Measurements from ENCODE around the gene XRCC2. TPM values are rescaled to one million over a fixed set of nuclear protein-coding genes. Genes with fewer than 3 reads are reported as not detected.
"Not testable (repeated sequence)": the region's sequence is repeated elsewhere in the genome, so short reads cannot be mapped to it uniquely, and the experiment has no call there.

XRCC2 gene
- total RNA-seq, 4 donors from 2014 or later, result 0.35 to 0.84 (median 0.66) TPM

DNA sequence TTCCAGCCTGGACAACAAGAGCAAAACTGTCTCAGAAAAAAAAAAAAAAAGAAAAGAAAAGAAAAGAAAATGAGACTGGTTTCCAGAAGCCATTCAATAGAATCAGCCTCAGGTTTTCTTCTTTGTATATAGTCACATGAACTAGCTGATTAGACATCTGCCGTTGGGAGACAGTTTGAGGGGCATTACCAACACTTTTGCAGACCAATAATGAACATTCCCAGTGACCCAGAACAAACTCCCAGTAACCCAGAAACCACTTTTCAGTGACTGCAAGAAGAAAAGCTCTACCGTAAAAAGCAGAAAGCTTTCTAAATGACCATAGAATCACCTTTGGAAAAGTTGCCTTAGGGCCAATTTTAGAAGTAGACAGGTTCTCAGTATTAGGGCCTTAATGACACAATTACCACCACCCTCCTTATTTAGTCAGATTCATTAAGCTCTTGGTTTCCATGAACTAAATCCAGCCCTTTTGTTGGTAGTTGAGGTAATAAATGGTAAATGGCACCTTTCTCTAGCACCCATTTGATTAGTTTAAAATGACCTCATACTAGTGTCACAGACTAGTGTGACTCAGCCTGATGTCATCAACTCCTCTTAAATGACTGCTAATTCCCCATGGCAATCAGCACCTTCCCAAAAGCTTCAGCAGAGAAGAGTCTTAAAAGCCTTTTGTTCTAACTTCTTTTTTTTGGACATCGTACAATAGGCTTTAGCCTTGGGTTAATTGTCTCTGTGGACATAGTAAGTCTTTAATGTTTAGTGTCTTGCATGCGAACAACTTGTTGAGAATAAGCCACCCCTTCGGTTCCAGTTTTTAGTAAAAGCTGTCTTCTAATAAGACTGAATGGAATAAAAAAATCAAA, 33.6 kb upstream of the XRCC2 start:
- 60 to 72% methylated on average over 4 to 5 of the region's 5 CpGs for WGBS, 2 donors (ENCODE audit: low coverage in 1 of 2)
- Histone ChIP-seq H3K4me3 (no peak overlapping the region), H3K4me1 (no peaks in the 10 kb centered on the region), H3K27ac (no peak overlapping the region), H3K36me3 (no peaks in the 10 kb centered on the region), H3K27me3 (peaks cover 6% of the 10 kb centered on the region), H3K9me3 (peaks cover 0 to 9% (median 0%) of the 10 kb centered on the region in 3 donors)
- ATAC-seq, result no peak
- TF ChIP-seq POLR2A (IDR thresholded peaks at IDR 0.05) (no peak), POLR2AphosphoS5 (IDR thresholded peaks at IDR 0.05) (no peak), EP300 (IDR thresholded peaks at IDR 0.05) (no peak)

DNA sequence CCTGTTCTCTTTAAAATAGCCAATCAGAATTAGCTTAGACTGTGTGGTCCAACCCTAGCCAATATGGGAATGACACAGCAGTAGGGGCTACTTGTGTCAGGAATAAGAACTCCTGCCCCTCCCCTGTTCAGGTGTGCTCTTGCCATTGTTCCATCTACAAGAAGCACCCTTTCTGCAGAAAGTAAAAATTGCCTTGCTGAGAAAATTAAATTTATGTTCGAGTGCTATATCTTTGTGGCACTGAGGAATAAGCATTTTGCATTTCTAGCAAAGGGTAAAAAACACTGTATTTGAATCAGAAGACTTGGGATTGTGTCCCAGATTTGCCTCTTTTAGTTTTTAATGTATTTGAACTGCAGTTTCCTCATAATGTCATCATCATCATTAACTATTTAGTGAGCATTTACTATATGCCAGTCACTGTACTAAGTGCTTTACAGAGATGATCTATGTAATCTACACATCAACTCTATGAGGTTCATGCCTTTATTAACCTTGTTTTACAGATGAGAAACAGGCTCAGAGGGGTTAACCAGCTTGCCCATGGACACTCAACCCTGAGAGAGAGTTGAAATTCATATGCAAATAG, 28.9 kb upstream of the XRCC2 start:
- 91 to 93% methylated on average over 1 of the region's 1 CpG for WGBS, 2 donors (ENCODE audit: low coverage in 1 of 2)
- ATAC-seq, result no peak
- TF ChIP-seq POLR2A (IDR thresholded peaks at IDR 0.05) (no peak), POLR2AphosphoS5 (IDR thresholded peaks at IDR 0.05) (no peak), EP300 (IDR thresholded peaks at IDR 0.05) (no peak)
- TF ChIP-seq, protein P1, sequence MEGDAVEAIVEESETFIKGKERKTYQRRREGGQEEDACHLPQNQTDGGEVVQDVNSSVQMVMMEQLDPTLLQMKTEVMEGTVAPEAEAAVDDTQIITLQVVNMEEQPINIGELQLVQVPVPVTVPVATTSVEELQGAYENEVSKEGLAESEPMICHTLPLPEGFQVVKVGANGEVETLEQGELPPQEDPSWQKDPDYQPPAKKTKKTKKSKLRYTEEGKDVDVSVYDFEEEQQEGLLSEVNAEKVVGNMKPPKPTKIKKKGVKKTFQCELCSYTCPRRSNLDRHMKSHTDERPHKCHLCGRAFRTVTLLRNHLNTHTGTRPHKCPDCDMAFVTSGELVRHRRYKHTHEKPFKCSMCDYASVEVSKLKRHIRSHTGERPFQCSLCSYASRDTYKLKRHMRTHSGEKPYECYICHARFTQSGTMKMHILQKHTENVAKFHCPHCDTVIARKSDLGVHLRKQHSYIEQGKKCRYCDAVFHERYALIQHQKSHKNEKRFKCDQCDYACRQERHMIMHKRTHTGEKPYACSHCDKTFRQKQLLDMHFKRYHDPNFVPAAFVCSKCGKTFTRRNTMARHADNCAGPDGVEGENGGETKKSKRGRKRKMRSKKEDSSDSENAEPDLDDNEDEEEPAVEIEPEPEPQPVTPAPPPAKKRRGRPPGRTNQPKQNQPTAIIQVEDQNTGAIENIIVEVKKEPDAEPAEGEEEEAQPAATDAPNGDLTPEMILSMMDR (IDR thresholded peaks at IDR 0.05), result no peak
- Histone ChIP-seq H3K27me3 (peaks cover 6% of the 10 kb centered on the region), H3K4me3 (no peak overlapping the region), H3K4me1 (no peaks in the 10 kb centered on the region), H3K36me3 (no peaks in the 10 kb centered on the region), H3K9me3 (peaks cover 0 to 18% (median 0%) of the 10 kb centered on the region in 3 donors), H3K27ac (no peak overlapping the region)

DNA sequence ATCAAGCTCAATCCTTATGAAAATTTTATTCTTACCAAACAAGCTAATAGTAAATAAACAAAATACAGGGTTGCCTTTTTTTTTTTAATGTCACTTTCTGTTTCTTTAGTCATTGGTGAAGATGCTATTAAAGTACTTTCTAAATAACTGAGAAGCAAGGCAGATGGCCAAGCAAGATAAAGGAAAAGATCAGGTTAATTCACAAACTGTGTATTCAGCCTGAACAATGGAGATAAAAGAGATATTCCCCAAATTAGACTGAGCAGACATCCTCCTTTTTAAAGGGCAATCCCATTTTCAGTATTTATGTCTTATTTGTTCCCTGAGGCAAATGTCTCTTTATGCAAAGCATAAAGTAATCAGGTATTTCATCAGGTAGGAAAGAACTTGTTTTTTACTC, 23.1 kb upstream of the XRCC2 start:
- ATAC-seq, result no peak
- TF ChIP-seq POLR2AphosphoS5 (IDR thresholded peaks at IDR 0.05) (no peak), EP300 (IDR thresholded peaks at IDR 0.05) (no peak), POLR2A (IDR thresholded peaks at IDR 0.05) (no peak)
- TF ChIP-seq, protein P1 (IDR thresholded peaks at IDR 0.05), result no peak
- Histone ChIP-seq H3K4me3 (no peak overlapping the region), H3K4me1 (no peaks in the 10 kb centered on the region), H3K36me3 (no peaks in the 10 kb centered on the region), H3K27me3 (no peaks in the 10 kb centered on the region), H3K27ac (no peak overlapping the region), H3K9me3 (peaks cover 0 to 4% (median 0%) of the 10 kb centered on the region in 3 donors)

DNA sequence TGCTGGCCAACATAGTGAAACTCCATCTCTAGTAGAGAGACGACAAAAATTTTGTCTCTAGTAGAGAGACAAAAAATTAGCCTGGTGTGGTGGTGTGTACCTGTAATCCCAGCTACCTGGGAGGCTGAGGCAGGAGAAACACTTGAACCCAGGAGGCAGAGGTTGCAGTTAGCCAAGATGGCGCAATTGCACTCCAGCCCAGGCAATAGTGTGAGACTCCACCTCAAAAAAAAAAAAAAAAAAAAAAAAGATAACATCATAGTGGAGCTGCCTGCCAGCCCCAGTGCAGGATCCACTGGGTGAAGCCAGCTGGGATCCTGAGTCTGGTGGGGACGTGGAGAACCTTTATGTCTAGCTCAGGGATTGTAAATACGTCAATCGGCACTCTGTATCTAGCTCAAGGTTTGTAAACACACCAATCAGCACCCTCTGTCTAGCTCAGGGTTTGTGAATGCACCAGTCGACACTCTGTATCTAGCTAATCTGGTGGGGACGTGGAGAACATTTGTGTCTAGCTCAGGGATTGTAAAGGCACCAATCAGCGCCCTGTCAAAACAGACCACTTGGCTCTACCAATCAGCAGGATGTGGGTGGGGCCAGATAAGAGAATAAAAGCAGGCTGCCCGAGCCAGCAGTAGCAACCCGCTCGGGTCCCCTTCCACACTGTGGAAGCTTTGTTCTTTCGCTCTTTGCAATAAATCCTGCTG, 21.5 kb upstream of the XRCC2 start:
- not testable (repeated sequence) for H3K4me1 ChIP-seq, ATAC-seq, H3K36me3 ChIP-seq, H3K27me3 ChIP-seq, H3K27ac ChIP-seq, H3K9me3 ChIP-seq, H3K4me3 ChIP-seq
- 66% methylated on average over 6 of the region's 12 CpGs; no CpG with 5 or more reads in 1 of the 2 donors for WGBS, 2 donors (ENCODE audit: low coverage in 1 of 2)

DNA sequence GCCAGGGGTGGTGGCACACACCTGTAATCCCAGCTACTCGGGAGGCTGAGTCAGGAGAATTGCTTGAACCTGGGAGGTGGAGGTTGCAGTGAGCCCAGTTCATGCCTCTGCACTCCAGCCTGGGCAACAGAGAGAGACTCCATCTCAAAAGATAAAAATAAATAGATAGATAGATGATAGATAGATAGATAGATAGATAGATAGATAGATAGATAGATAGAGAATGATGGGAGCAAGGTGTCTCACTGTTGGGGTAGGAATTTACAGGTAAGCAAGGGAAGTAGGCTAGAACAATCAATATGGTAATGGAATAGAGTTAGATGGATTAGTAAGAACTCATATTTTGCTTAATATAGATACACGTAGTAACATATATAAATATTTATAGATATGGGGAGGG, 16.3 kb upstream of the XRCC2 start:
- not testable (repeated sequence) for ATAC-seq, H3K36me3 ChIP-seq, H3K4me1 ChIP-seq, H3K4me3 ChIP-seq, H3K27me3 ChIP-seq, H3K9me3 ChIP-seq, H3K27ac ChIP-seq
- 10 to 69% methylated on average over 1 to 2 of the region's 2 CpGs for WGBS, 2 donors (ENCODE audit: low coverage in 1 of 2)

DNA sequence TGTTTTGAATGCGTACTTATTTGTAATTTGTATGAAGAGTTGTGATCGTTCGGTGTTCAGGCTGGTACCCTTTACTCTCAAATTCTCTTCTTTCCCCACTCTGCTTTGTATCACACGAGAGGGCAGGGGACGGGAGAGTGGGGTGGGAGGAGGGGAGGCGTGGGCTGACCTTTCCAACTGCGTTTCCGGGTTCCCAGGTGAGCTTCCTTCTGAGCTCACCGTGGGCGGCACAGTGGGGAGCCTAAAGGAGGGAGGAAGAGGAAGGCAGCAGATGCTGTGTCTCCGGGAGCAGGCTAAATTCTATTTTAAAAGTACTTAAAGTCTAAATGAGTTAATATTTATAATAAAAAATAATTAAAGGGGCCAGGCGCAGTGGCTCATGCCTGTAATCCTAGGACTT, 7.4 kb upstream of the XRCC2 start:
- ATAC-seq, result no peak
- 65 to 89% methylated on average over 5 to 10 of the region's 12 CpGs for WGBS, 2 donors (ENCODE audit: low coverage in 1 of 2)
- no peak overlapping the region for H3K4me3 ChIP-seq

More for the DNA sequence above, 7.4 kb upstream of the XRCC2 start:
- no peaks in the 10 kb centered on the region for H3K4me1 ChIP-seq
- H3K36me3 ChIP-seq, result no peaks in the 10 kb centered on the region
- H3K27me3 ChIP-seq, result no peaks in the 10 kb centered on the region
- H3K27ac ChIP-seq, result no peak overlapping the region
- TF ChIP-seq EP300 (IDR thresholded peaks at IDR 0.05), result no peak
- no peak for TF ChIP-seq POLR2A (IDR thresholded peaks at IDR 0.05)
- TF ChIP-seq POLR2AphosphoS5 (IDR thresholded peaks at IDR 0.05), result no peak
- no peaks in the 10 kb centered on the region for H3K9me3 ChIP-seq

All from gastroesophageal sphincter (tissue), 4 donors.